LNCaP clone FGC (cell line): ENCODE results near the gene DTNBP1.

Source experiments
- DNase-seq: peaks from one replicate; pipeline ENCODE4 v3.0.0-alpha.2; 2011; ENCODE audit warnings: low read depth
- H3K4me3 ChIP-seq: 2 replicates; pipeline ENCODE4 v1.5.1; 2011; ENCODE audit warnings: mild to moderate bottlenecking, low read depth, low read length, control low read depth
- TF ChIP-seq, protein P1 (sequence below): IDR thresholded peaks from 2 replicates; pipeline ENCODE4 v1.5.1; 2012; ENCODE audit warnings: mild to moderate bottlenecking; ENCODE audit not compliant: control insufficient read depth, insufficient read depth; ENCODE audit errors: extremely low read depth

DTNBP1 gene

DNA sequence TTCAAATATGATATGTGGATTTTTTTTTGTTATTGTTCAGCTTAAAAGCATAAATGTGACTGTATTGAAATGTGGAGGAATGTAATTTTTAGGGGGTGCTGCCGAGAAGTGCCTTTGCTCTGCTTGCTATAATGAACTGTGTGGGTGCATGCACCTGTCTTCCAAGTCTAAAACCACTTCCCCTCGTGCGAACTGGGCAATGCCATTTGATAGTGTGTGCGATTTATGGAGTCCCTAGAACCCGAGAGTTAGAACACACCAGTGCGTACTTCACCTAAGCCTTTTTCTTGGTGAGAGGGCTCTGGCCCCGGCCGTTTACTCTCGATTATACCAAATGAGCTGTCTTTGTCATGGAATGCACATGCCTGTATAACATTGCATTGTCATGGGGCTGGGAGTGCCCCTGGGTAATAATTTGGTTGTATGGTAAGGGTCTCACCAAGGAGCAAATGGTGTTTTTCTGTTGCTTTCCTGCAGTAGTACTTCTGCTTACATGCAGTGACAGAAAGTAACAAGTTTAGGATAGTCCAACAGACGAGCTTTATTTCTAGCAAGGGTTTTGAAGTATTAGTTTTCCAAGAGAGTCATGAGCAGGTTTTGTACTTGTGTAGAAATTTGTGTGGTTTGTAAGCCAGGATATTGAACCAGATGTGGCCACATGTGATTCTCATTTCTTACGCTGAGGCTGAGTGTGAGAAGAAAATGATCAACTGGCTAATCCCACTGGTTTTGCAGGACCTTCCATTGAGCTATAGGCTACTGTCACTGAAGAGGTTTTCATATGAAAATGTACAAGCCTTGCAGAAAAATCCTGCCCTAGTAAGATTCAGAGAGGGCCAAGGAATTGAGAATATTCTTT is 172.4 kb downstream of the DTNBP1 start:
- no peak overlapping the region for H3K4me3 ChIP-seq
- no peak for DNase-seq
- TF ChIP-seq, protein P1, sequence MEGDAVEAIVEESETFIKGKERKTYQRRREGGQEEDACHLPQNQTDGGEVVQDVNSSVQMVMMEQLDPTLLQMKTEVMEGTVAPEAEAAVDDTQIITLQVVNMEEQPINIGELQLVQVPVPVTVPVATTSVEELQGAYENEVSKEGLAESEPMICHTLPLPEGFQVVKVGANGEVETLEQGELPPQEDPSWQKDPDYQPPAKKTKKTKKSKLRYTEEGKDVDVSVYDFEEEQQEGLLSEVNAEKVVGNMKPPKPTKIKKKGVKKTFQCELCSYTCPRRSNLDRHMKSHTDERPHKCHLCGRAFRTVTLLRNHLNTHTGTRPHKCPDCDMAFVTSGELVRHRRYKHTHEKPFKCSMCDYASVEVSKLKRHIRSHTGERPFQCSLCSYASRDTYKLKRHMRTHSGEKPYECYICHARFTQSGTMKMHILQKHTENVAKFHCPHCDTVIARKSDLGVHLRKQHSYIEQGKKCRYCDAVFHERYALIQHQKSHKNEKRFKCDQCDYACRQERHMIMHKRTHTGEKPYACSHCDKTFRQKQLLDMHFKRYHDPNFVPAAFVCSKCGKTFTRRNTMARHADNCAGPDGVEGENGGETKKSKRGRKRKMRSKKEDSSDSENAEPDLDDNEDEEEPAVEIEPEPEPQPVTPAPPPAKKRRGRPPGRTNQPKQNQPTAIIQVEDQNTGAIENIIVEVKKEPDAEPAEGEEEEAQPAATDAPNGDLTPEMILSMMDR = no peak

DNA sequence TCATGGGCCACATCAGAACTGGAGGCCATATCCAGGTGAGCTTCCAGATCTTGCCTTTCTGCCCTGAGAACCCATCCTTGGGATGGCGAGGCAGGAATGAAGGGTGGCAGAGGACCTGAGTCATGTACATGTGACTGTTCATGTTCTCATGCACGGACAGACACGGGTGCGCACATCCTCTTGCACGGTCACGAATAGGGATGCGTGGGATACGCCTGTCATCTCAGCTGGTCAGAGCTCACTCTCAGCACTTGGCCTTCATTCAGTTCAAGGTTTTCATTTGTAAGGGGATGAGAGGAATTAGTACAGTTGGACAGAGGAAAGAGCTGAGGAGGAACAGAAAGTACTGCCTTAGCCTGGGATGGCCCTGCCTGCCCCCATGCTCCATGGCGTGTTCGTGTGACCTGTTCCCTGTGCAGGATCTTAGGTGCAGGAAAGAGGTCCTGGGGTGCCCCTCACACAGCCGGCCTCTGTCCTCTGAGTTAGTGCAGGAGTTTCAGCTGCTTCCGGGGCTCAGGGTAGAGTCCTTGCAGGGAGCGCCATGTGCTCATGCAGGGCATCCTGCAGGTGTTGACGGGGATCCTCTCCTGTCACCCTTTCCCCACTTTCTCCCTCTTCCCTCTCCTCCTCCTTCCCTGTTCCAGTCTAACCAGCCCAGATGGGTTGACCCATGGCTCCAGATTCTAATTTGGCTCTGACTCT is 173.4 kb downstream of the DTNBP1 start:
- no peak for DNase-seq
- TF ChIP-seq, protein P1 = no peak
- no peak overlapping the region for H3K4me3 ChIP-seq

DNA sequence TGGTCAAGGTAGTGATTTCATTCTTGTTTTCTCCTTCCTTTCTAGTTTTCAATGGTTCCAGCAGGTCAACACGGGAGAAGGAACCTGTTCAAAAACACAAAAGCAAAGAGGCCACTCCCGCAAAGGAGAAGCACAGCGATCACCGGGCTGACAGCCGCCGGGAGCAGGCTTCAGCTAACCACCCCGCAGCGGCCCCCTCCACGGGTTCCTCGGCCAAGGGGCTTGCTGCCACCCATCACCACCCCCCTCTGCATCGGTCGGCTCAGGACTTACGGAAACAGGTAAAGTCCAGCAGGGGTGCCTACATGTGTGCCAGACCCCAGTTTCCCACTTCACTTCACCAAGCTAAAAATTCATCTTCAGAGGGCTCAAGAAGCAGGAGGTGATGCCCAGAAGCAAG is 175.6 kb downstream of the DTNBP1 start:
- H3K4me3 ChIP-seq = no peak overlapping the region
- TF ChIP-seq, protein P1 = no peak
- no peak for DNase-seq

DNA sequence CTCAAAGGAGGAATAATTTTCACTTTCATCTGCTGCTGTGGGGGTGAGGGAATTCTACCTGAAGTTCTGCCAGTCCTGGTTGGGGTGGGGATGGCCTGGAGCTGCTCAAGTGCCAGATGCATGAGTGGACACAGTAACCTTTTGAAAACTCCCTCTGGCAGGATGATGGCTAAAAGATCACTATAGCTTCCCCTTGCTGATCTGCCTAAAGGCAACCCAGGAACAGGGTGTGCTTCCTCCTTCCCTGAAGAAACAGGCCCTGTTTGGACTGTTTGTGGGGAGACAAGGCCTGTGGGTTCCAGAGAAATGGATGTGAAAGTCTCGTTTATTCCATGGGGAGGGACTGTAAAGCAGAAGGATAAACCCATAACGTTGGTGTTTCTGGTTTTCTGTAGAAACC is 176.9 kb downstream of the DTNBP1 start:
- H3K4me3 ChIP-seq = no peak overlapping the region
- DNase-seq = no peak
- TF ChIP-seq, protein P1 = no peak

DNA sequence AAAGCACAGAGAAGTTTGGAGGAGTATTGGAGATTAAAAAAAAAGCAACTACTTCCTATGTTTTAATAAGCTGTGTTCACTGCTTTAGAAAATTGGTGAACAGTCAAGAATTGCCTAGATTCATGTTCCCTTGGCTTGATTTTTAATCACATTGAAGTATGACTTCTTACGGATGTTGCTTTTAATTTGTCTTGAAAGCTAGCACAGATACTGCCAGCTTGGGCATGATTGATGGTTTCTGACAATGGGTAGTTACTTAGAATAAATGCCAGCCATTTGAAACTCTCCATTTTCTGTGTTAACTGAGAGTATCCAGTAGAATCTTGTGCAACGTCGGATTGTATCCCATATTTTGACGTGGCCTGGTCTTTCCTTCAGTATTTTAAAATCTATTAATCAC is 178.0 kb downstream of the DTNBP1 start:
- DNase-seq = no peak
- TF ChIP-seq, protein P1 = no peak
- no peak overlapping the region for H3K4me3 ChIP-seq

DNA sequence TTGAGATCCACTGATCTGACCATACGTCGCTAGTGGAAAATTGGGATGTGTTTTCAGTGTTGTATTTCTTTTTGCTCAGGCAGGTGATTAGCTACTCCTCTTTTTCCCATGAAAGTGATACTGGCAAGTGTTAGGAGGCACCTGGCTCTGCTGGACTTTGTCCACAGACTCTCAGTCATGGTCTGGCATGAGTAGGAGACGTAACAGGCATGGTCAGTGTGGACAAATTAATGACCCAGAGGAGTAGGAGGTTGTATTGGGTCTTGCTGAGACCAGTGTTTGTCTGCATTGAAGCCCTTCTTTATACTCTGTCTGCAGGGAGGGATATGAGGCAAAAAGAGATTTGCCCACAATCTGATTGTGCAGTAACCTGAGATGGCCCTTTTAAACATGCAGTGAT is 178.7 kb downstream of the DTNBP1 start:
- H3K4me3 ChIP-seq = no peak overlapping the region
- DNase-seq = no peak
- TF ChIP-seq, protein P1 = no peak
